ENCODE data around the gene CLDN11. TPM values are rescaled to one million over a fixed set of nuclear protein-coding genes. Genes with fewer than 3 reads are reported as not detected.

CLDN11 gene
- total RNA-seq, 1 experiment from 2014 or later = 12.1 TPM

- TF ChIP-seq ZNF281 (CRISPR knock-in tag; IDR thresholded peaks at IDR 0.05) = no peak
- TF ChIP-seq RORB (CRISPR knock-in tag; IDR thresholded peaks at IDR 0.05) = no peak
- TF ChIP-seq JAZF1 (CRISPR knock-in tag; IDR thresholded peaks at IDR 0.05) = no peak
- no peak for TF ChIP-seq ZNF263 (CRISPR knock-in tag; IDR thresholded peaks at IDR 0.05; ENCODE audit: low read depth)
- TF ChIP-seq ZNF425 (CRISPR knock-in tag; conservative IDR thresholded peaks at IDR 0.05) = no peak
- TF ChIP-seq CREM (CRISPR knock-in tag; IDR thresholded peaks at IDR 0.05) = no peak
Observed at GRCh38 chr3:170387950-170388349, 30.7 kb upstream of the CLDN11 start (continued).

- ATAC-seq (no peak), DNase-seq (ENCODE audit: low spot score) (no peak)
- Mint-ChIP-seq H3K4me1 (no peaks in the 10 kb centered on the region), H3K4me3 (no peak overlapping the region), H3K27ac (no peak overlapping the region), H3K27me3 (ENCODE audit: low read depth) (no peaks in the 10 kb centered on the region), H3K36me3 (peaks cover 57% of the 10 kb centered on the region), H3K9me3 (no peaks in the 10 kb centered on the region)
- POLR2A ChIA-PET = interaction anchor here (0.6 kb wide), 1 partner anchor 180 kb away, joined by 3 read pairs; no protein-coding TSS in a partner anchor
- CTCF ChIA-PET = interaction anchor here (1.0 to 1.7 kb wide), 2 partner anchors 20 to 23 kb away, joined by 4 to 5 read pairs; no protein-coding TSS in a partner anchor
- TF ChIP-seq STAT6 (CRISPR knock-in tag; conservative IDR thresholded peaks at IDR 0.05; ENCODE audit: low read depth) = no peak
- no peak for TF ChIP-seq ZNF532 (CRISPR knock-in tag; IDR thresholded peaks at IDR 0.05; ENCODE audit: borderline replicate concordance)
- no peak for TF ChIP-seq PRRX2 (CRISPR knock-in tag; IDR thresholded peaks at IDR 0.05)
- TF ChIP-seq GRHL2 (CRISPR knock-in tag; IDR thresholded peaks at IDR 0.05; ENCODE audit: insufficient replicate concordance, severe bottlenecking) = no peak
- TF ChIP-seq PREB (CRISPR knock-in tag; IDR thresholded peaks at IDR 0.05; ENCODE audit: borderline replicate concordance) = no peak
- TF ChIP-seq NFATC4 (CRISPR knock-in tag; IDR thresholded peaks at IDR 0.05) = no peak
- TF ChIP-seq ZNF317 (CRISPR knock-in tag; IDR thresholded peaks at IDR 0.05; ENCODE audit: borderline replicate concordance, low read depth) = no peak
- TF ChIP-seq ZNF423 (CRISPR knock-in tag; IDR thresholded peaks at IDR 0.05) = no peak
- TF ChIP-seq ZBTB43 (CRISPR knock-in tag; IDR thresholded peaks at IDR 0.05) = no peak
- no peak for TF ChIP-seq ATF2 (CRISPR knock-in tag; IDR thresholded peaks at IDR 0.05; ENCODE audit: borderline replicate concordance, low read depth)
Observed at GRCh38 chr3:170391108-170391507, 27.6 kb upstream of the CLDN11 start.

All from WTC11 (cell line).